H1 (cell line): ENCODE data around the gene FHAD1.

Source experiments
- CREB1 ChIP-seq: IDR thresholded peaks from 2 replicates; pipeline ENCODE4 v1.6.1; 2012; ENCODE audit warnings: inconsistent platforms
- CTCF ChIP-seq, 3 experiments: IDR thresholded peaks; 1 replicate in 2 of 3; 2 replicates in 1 of 3; pipeline versions ENCODE4 v1.5.1 to v1.6.1; 2011; ENCODE audit warnings: low read length in 3 of 3, mild to moderate bottlenecking in 3 of 3, inconsistent platforms in 2 of 3, low read depth in 1 of 3, moderate library complexity in 1 of 3; ENCODE audit not compliant: insufficient read depth in 1 of 3; ENCODE audit errors: control extremely low read depth in 1 of 3
- GABPA ChIP-seq: IDR thresholded peaks from 2 replicates; pipeline ENCODE4 v1.6.1; 2011; ENCODE audit warnings: mild to moderate bottlenecking, low read length, moderate library complexity, borderline replicate concordance; ENCODE audit not compliant: insufficient read depth
- MAFK ChIP-seq: IDR thresholded peaks from 2 replicates; pipeline ENCODE4 v1.6.1; 2012; ENCODE audit warnings: low read depth, mild to moderate bottlenecking, improper control_type of control experiment, low read length
- POLR2A ChIP-seq, 2 experiments: IDR thresholded peaks; 1 replicate in 1 of 2; 2 replicates in 1 of 2; pipeline ENCODE4 v1.6.1; 2011; ENCODE audit warnings: low read depth in 2 of 2, low read length in 2 of 2, mild to moderate bottlenecking in 2 of 2; ENCODE audit errors: control extremely low read depth in 1 of 2
- POLR2AphosphoS5 ChIP-seq: IDR thresholded peaks from 2 replicates; pipeline ENCODE4 v1.6.1; 2011; ENCODE audit warnings: low read depth, low read length
- RFX5 ChIP-seq: IDR thresholded peaks from 2 replicates; pipeline ENCODE4 v1.6.1; 2011; ENCODE audit warnings: low read depth, low read length, improper control_type of control experiment, borderline replicate concordance
- SIN3A ChIP-seq, 2 experiments: IDR thresholded peaks in 1 of 2; conservative IDR thresholded peaks in 1 of 2; 2 replicates each; pipeline ENCODE4 v1.6.1; 2011 to 2012; ENCODE audit warnings: low read length in 2 of 2, improper control_type of control experiment in 1 of 2, low read depth in 1 of 2, mild to moderate bottlenecking in 1 of 2
- SRF ChIP-seq: IDR thresholded peaks from 2 replicates; pipeline ENCODE4 v1.6.1; 2011; ENCODE audit warnings: mild to moderate bottlenecking, low read depth, low read length, moderate library complexity
- TAF1 ChIP-seq: IDR thresholded peaks from 2 replicates; pipeline ENCODE4 v1.6.1; 2011; ENCODE audit warnings: mild to moderate bottlenecking, low read depth, low read length

GRCh38 chr1:15287035-15287979 lies 40.3 kb downstream of the FHAD1 start:
- no peak for TF ChIP-seq POLR2AphosphoS5
- no peak for TF ChIP-seq SIN3A (conservative IDR thresholded peaks at IDR 0.05 in 1 of 2, IDR thresholded peaks at IDR 0.05 in 1 of 2; ENCODE audit: low read depth in 1 of 2, low read length in 2 of 2)
- TF ChIP-seq CTCF (IDR thresholded peaks at IDR 0.05; ENCODE audit: control extremely low read depth in 1 of 3, insufficient read depth in 1 of 3, low read depth in 1 of 3, low read length in 3 of 3) = no peak
- TF ChIP-seq RFX5 = no peak
- TF ChIP-seq TAF1 = no peak
- TF ChIP-seq POLR2A (IDR thresholded peaks at IDR 0.05; ENCODE audit: control extremely low read depth in 1 of 2, low read depth in 2 of 2, low read length in 2 of 2) = no peak
- TF ChIP-seq SRF = no peak
- TF ChIP-seq MAFK = no peak
- no peak for TF ChIP-seq CREB1
- TF ChIP-seq GABPA = no peak
